ENCODE measurements around the gene ARMH1. TPM values are rescaled to one million over a fixed set of nuclear protein-coding genes. Genes with fewer than 3 reads are reported as not detected.

ARMH1 gene
- total and polyA plus RNA-seq, 2 experiments from 2014 or later, result 2.8 to 5.7 TPM

DNA sequence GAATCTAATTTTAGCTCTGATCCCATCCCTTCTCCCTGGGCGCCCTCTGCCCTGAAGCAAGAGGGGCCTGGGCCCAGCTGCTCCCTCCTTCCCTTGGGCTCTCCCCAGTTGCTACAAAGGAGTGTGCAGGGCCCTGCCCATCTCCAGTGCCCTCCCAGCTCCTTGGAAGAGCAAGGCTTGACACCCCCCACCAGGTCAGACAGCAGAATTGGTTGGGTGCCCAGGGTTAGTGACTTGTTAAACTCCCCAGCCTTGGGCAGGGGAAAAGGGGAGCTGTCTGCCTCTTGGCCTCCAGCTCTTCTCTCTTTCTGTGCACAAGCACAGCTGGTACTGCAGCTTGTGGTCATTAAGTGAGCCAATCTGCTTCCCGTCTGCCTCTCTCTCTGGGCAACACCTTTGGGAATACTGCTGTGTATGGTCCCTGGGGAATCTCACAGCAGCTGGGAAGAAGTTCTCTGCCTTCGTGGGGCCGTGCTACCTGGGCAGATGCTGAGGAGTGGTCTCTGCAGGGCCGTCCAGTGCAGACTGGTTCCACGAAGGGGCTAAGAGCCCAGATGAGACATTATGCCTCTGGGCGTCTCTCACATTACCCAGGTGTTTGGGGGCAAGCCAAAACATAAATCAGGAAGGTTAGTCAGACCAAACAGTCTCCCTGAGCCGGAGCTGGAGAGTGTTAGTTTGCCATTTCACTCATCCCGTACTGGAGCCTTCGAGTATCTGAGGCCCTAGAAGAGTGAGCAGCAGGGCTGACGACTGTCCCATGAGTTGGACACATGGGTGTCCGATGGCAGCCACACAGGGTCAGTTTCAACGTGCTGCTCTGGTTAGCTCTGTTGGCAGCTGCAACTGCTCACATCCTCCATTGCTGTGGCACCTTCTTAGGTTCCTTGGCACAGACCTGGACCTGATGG is 37.6 kb upstream of the ARMH1 start:
- DNase-seq (ENCODE audit: low read depth in 1 of 2, low spot score in 1 of 2), result no peak
- Histone ChIP-seq H3K4me3 (no peak overlapping the region), H3K27me3 (no peaks in the 10 kb centered on the region), H3K27ac (peak overlapping the region; percentile 70), H3K9me3 (ENCODE audit: low read depth) (no peaks in the 10 kb centered on the region), H3K36me3 (peaks cover 7% of the 10 kb centered on the region), H3K4me1 (ENCODE audit: low read depth) (peaks cover 40% of the 10 kb centered on the region)
- no peak for TF ChIP-seq CTCF (IDR thresholded peaks at IDR 0.05; ENCODE audit: low read depth, low read length)

DNA sequence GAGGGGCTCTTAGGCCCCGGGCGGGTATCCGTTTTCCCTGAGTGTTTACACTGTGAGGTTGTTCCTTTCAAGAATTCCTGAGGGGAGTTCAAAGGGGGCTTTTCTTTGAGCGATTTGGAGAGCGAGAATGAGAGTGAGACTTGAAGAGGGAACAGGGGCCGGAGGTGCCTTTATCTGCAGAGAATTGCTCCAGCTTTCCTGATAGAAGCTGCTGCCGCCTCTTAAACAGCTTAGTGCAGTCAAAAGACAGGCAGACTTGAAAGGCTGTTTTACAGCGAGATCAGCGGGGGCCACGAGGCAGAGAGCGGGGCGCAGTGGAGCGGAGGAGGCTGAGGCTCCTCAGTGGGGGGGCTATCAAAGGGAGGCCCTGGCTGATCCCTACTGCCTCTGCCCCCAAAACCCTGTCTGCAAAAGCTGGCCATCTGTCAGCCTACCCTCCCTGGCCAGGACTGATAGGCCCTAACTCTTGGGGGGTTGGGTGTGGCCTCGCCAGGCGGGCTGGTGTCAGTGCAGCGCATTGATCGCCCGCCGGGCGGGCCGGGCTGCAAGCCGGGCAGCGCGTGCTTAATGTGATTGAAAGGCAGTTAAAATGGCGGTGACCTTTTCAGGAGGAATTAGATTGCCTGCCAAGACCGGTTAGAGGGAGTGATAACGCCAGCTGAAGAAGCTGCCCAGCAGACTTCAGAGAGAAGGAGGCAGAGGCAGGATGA is 36.7 kb upstream of the ARMH1 start:
- Histone ChIP-seq H3K4me3 (no peak overlapping the region), H3K27ac (peak overlapping the region; percentile 70), H3K36me3 (peaks cover 7% of the 10 kb centered on the region), H3K27me3 (no peaks in the 10 kb centered on the region), H3K9me3 (ENCODE audit: low read depth) (no peaks in the 10 kb centered on the region), H3K4me1 (ENCODE audit: low read depth) (peaks cover 37% of the 10 kb centered on the region)
- peak in 1 of 2 donors; percentile 69 for DNase-seq (ENCODE audit: low read depth in 1 of 2, low spot score in 1 of 2)
- no peak for TF ChIP-seq CTCF (IDR thresholded peaks at IDR 0.05; ENCODE audit: low read depth, low read length)

GRCh38 chr1:44640200-44640853 is 34.2 kb upstream of the ARMH1 start:
- Histone ChIP-seq H3K4me3 (no peak overlapping the region), H3K36me3 (peaks cover 9% of the 10 kb centered on the region), H3K27ac (no peak overlapping the region), H3K27me3 (no peaks in the 10 kb centered on the region), H3K9me3 (ENCODE audit: low read depth) (no peaks in the 10 kb centered on the region), H3K4me1 (ENCODE audit: low read depth) (peaks cover 41% of the 10 kb centered on the region)
- DNase-seq (ENCODE audit: low read depth in 1 of 2, low spot score in 1 of 2), result no peak
- TF ChIP-seq CTCF (IDR thresholded peaks at IDR 0.05; ENCODE audit: low read depth, low read length), result no peak

DNA sequence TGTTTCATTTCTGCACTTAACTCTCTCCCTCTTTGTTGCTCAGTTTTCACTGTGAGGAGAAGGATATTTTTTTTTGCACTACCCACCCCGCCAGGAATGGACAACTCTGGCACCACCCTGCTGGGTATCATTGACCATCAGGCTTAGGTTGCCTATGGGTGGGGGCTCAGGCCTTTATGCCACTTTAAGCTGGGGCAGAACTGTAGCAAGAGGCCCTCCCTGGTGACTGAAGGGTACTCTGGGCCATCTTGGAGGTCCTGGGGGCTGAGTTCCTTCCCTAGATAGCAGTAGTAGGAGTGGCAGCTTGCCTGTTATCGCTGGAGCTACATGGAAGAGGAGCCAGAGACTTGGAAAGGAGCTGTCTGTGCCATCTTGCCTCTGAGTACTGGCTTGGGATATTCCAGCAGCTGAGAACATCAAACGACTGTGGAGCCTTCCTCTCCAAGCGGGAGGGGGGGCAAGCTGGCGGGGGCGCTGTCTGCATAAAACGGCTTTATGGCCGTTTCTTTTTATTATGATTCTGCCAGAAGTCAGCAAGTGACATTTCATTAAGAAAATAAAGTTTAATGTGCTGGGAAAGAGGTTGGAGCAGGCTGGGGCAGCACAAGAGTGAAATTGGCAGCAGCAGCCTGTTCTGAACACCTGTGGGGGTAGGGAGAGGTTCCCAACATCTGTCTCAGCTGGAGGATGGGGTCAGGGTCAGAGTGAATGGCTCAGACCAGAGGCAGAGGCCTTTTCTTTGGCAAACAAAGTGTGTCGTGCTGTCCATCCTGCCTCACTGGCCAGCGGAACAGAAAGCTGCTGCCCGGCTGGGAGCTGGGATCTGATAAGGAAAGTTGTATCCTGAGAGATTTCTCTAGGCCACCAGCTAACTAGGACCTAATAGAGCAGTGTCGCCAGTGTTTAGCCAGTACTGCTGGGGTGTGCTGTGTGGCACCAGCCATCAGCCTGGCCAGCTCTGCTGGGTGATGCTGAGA is 33.1 kb upstream of the ARMH1 start:
- Histone ChIP-seq H3K4me3 (no peak overlapping the region), H3K27ac (no peak overlapping the region), H3K9me3 (ENCODE audit: low read depth) (no peaks in the 10 kb centered on the region), H3K27me3 (no peaks in the 10 kb centered on the region), H3K36me3 (peaks cover 16% of the 10 kb centered on the region), H3K4me1 (ENCODE audit: low read depth) (peaks cover 41% of the 10 kb centered on the region)
- no peak for DNase-seq (ENCODE audit: low read depth in 1 of 2, low spot score in 1 of 2)
- TF ChIP-seq CTCF (IDR thresholded peaks at IDR 0.05; ENCODE audit: low read depth, low read length), result no peak
